GM21723 (cell line): Measurements from ENCODE around the gene DSCAM.
"Not testable (repeated sequence)": the region's sequence is repeated elsewhere in the genome, so short reads cannot be mapped to it uniquely, and the experiment has no call there.

Experiments
- ATAC-seq: cut with Tn5 transposase; IDR thresholded peaks from one replicate; pipeline ENCODE4 v1.9.1; 2021; ENCODE audit warnings: mild to moderate bottlenecking, moderate library complexity; ENCODE audit not compliant: unreplicated experiment

The DSCAM gene

GRCh38 chr21:40472013-40472412, 374.9 kb downstream of the DSCAM start:
- no peak for ATAC-seq

- no peak for ATAC-seq
These were observed 375.9 kb downstream of the DSCAM start for GRCh38 chr21:40471103-40471502.

GRCh38 chr21:40466893-40467483, 380.0 kb downstream of the DSCAM start:
- ATAC-seq: no peak

- no peak for ATAC-seq
These were observed 381.6 kb downstream of the DSCAM start for GRCh38 chr21:40465382-40465781.

- ATAC-seq: no peak
These were observed 383.8 kb downstream of the DSCAM start for GRCh38 chr21:40463176-40463575.

GRCh38 chr21:40461008-40461407, 385.9 kb downstream of the DSCAM start:
- ATAC-seq: no peak

- no peak for ATAC-seq
These were observed 389.2 kb downstream of the DSCAM start for GRCh38 chr21:40457741-40458140.

- ATAC-seq: no peak
These were observed 392.9 kb downstream of the DSCAM start for GRCh38 chr21:40454057-40454456.

GRCh38 chr21:40453183-40453582, 393.8 kb downstream of the DSCAM start:
- no peak for ATAC-seq

GRCh38 chr21:40452548-40452947, 394.4 kb downstream of the DSCAM start:
- no peak for ATAC-seq

- ATAC-seq: no peak
These were observed 399.9 kb downstream of the DSCAM start for GRCh38 chr21:40447016-40447415.

GRCh38 chr21:40445349-40445921, 401.5 kb downstream of the DSCAM start:
- no peak for ATAC-seq

- not testable (repeated sequence) for ATAC-seq
These were observed 407.4 kb downstream of the DSCAM start for GRCh38 chr21:40439581-40439980.

GRCh38 chr21:40438616-40439015, 408.3 kb downstream of the DSCAM start:
- ATAC-seq: no peak

- ATAC-seq: no peak
These were observed 410.7 kb downstream of the DSCAM start for GRCh38 chr21:40436261-40436660.

GRCh38 chr21:40433538-40433937, 413.4 kb downstream of the DSCAM start:
- ATAC-seq: no peak

- no peak for ATAC-seq
These were observed 421.0 kb downstream of the DSCAM start for GRCh38 chr21:40425981-40426380.

GRCh38 chr21:40422896-40423635, 423.9 kb downstream of the DSCAM start:
- ATAC-seq: no peak

GRCh38 chr21:40421121-40421520, 425.8 kb downstream of the DSCAM start:
- ATAC-seq: no peak

GRCh38 chr21:40416572-40416971, 430.4 kb downstream of the DSCAM start:
- ATAC-seq: no peak

GRCh38 chr21:40408561-40408960, 438.4 kb downstream of the DSCAM start:
- ATAC-seq: no peak

- ATAC-seq: no peak
These were observed 442.6 kb downstream of the DSCAM start for GRCh38 chr21:40404396-40404800.
